ENCODE results near the gene RAI1.

DNA sequence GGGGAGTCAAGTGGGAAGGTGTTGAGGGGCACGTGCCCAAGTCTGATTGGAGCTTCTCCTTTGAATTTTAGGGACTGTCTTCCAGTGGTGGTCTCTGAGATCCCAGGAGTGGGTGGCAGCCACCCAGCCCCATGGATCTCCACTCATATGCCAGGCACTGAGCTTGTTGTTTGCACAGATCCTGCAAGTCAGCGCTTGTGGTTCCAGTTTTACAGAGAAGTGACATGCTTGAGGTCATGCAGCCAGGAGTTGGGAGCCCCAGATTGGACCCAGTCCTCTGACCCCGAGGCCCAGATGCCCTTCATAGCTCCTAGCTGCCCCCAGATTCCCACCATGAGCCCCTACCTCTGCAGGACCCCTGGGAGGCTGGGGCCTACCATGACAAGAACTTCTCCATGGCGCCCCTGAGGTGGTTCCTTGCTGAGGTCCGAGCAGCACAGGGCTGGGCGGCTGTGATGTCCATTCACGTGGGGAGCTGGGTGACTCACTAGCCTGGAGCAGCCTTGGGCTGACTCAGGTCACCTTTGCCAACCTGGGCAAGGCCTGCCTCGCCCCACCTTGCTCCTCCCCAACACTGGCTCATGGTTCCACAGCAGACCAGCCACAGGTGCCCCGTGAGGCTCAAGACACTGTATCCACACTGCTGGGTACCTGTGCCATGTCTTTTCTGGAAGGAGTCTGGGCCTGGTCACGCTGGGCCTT lies 47.4 kb downstream of the RAI1 start:
- TF ChIP-seq CTCF (IDR thresholded peaks at IDR 0.05) (no peak), NPAS2 (CRISPR knock-in tag; IDR thresholded peaks at IDR 0.05; ENCODE audit: borderline replicate concordance) (no peak)

Data from A549 (cell line).